Activated CD8-positive, alpha-beta memory T cell treated with anti-CD3 and anti-CD28 coated beads, Interleukin-2, amount 50 U/mL, for 24 hours (primary cell): ENCODE data around the gene MMD2.

ENCODE experiments used
- DNase-seq: peaks from one replicate; pipeline ENCODE4 v3.0.0-alpha.2; 2020; ENCODE audit errors: extremely low read depth

MMD2 gene

GRCh38 chr7:4959306-4959705, 319 bp upstream of the MMD2 start:
- DNase-seq: no peak

- DNase-seq: no peak
Measured at GRCh38 chr7:4957847-4958476, 1.0 kb downstream of the MMD2 start.

- no peak for DNase-seq
Measured at GRCh38 chr7:4951903-4952636, 6.9 kb downstream of the MMD2 start.

DNA sequence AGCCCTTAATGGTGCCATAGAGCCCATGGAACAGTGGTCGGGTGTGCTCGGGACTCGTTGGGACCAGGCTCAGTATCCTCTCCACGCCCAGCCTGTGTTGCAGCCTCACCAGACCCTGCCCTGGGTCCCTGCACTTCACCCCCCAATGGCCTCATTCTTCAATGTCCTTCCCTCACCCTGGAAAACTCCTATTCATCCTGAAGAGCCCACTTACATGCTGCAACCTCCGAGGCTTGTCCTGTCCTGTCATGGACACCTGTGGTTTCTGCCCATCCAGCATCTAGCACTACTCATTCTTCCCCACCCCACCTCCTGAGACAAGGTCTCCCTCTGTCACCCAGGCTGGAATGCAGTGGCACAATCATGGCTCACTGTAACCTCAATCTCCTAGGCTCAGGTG, 7.7 kb downstream of the MMD2 start:
- DNase-seq: no peak

DNA sequence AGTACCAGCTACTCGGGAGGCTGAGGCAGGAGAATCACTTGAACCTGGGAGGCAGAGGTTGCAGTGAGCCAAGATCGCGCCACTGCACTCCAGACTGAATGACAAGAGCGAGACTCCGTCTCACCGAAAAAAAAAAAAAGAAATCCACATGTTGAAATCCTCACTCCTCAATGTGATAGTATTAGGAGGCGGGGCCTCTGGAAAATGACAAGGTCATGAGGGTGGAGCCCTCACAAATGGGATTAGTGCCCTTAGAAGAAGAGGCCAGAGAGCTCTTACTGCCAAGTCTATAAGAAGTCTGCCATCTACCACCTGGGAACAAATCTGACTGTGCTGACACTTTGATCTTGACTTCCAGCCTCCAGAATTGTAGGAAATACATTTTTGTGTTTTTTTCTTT, 10.6 kb downstream of the MMD2 start:
- DNase-seq: no peak

DNA sequence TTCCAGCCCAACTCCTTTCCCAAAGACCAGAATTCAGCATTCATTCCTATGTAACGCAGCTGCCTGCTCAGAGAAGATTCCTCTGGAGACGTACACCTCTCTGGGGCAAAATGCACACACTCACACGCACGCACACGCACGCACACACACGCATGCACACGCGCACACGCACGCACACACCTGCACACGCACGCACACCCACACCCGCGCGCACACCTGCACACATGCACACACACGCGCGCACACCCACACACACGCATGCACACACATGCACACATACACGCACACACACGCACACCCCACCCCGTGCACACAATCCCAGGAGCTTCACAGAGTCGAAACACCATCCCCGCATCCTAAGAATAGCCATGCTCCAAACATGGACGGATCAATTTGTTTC, 13.0 kb downstream of the MMD2 start:
- DNase-seq: no peak

GRCh38 chr7:4944939-4945338, 14.0 kb downstream of the MMD2 start:
- DNase-seq: no peak

- no peak for DNase-seq
Measured at GRCh38 chr7:4943297-4943696, 15.7 kb downstream of the MMD2 start.

DNA sequence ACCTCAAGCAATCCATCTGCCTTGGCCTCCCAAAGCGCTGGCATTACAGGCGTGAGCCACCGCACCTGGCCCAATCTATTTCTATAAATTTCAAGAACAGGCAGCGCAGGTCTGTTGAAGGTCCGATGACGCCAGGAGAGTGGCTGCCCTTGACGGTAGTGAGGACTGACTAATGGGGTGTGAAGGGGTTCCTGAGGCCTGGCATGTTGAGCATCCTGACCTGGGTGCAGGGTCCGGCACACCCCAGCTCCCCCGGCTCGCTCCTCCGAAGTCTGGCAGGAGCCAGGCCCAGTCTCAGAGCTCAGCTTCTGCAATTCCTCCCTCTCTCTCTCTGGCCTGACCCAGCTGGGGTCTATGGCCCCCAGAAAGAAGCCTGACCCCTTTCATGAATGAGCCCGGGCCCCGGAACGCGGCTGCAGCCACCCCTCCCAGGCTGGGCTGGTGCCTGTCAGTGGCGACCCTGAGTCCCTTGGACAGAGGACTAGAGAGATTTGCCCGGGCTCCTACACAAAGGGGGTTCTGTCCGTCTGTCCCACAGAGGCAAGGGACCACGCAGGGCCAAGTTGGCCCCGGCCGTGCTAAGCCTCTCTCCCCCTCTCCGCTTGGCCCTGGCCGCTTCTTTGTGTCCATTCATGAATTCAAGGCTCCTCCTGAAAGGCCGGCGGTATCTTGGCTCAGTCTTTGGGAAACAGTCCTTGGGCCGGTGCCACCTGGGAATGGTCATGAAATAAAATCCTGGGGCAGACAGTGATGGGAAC, 18.8 kb downstream of the MMD2 start:
- no peak for DNase-seq

GRCh38 chr7:4937411-4937810, 21.6 kb downstream of the MMD2 start:
- no peak for DNase-seq

DNA sequence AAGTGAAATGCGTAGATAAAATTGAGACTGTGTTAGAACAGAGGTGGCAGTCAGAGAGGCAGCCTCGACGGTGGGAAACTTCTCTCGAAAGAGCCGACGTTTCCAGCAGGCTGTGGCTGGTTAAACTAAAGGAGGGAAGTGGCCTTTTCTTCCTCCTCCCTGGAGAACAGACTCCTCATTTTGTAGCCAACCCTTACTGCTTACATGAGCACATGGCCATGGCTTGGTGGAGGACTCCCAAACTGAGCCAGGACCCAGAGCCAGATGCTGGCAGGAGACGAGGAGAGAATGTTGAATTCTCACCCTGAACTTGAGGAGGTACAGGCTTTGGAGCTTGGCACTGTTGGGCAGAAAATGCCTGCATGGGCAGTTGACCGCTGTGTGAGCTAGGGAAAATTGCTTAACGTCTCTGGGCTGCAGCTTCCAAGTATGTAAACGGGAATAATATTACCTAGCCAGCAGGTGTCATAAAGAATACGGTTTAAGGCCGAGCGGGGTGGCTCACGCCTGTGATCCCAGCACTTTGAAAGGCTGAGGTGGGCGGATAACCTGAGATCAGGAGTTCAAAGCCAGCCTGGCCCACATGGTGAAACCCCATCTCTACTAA, 24.5 kb downstream of the MMD2 start:
- no peak for DNase-seq

GRCh38 chr7:4931943-4932342, 27.0 kb downstream of the MMD2 start:
- DNase-seq: no peak

DNA sequence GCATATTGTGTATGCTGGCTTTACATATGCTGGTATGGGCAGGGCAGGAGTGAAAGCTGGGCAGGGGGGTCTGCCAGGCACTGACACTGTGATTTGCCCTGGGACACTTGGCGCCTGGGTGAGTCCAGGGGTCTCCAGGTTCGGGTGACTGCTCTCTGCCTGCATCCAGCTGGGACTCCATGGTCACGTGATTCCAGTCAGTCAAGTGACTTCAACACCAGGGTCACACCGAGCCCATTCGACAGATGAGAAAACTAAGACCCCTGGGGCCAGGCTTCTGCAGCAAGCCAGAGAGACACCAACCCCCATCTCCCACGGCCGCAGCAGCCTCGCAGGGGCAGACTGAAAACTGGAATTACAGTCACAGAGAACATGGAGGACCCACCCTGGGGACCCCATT, 30.0 kb downstream of the MMD2 start:
- no peak for DNase-seq

DNA sequence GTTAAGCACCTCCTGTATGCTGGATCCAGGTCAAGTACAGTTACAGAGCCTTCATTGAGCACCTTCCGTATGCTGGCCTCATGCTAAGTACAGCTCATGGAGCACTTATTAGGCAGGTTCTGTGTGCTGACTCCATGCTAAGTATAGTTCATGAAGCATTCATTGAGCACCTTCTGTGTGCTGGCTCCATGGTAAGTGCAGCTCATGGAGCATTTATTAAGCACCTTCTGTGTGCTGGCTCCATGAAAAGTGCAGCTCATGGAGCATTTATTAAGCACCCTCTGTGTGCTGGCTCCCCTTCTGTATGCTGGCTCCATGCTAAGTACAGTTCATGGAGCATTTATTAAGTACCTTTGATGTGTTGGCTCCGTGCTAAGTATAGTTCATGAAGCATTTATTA, 30.5 kb downstream of the MMD2 start:
- DNase-seq: no peak

DNA sequence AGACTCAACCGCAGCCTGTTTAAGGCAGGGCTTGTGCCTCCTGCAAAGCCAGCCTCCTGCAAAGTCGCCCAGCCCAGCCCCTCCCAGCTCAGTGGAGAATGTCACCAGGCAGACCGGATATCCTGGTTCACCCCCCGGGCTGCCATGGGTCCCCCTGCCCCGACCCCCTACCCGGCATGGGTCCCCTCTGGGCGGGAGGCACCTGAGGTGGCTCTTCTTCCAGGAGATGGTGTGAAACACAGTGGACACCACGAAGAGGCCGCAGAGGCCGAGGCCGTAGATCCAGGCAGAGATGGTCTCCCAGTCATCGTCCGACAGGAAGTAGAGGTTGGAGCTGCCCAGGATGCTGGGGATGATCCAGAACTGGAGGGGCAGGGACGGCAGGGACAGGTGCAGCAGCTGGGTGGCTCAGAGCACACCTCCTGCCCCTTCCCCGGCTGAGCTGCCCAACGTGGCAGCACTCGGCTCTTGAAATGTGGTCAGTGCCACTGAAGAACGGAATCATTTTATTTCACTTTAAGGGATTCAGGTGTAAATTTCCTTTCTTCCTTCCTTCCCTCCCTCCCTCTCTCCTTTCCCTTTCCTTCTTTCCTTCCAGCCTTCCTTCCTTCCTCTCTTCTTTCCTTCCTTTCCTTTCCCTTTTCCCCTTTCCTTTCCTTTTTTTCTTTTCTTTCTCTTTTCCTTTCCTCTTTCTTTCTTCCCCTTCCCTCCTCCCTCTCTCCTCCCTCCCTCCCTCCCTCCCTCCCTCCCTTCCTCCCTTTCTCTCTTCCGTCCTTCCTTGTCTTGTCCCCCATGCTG, 38.8 kb downstream of the MMD2 start:
- DNase-seq: no peak

GRCh38 chr7:4916113-4916512, 42.9 kb downstream of the MMD2 start:
- DNase-seq: no peak

DNA sequence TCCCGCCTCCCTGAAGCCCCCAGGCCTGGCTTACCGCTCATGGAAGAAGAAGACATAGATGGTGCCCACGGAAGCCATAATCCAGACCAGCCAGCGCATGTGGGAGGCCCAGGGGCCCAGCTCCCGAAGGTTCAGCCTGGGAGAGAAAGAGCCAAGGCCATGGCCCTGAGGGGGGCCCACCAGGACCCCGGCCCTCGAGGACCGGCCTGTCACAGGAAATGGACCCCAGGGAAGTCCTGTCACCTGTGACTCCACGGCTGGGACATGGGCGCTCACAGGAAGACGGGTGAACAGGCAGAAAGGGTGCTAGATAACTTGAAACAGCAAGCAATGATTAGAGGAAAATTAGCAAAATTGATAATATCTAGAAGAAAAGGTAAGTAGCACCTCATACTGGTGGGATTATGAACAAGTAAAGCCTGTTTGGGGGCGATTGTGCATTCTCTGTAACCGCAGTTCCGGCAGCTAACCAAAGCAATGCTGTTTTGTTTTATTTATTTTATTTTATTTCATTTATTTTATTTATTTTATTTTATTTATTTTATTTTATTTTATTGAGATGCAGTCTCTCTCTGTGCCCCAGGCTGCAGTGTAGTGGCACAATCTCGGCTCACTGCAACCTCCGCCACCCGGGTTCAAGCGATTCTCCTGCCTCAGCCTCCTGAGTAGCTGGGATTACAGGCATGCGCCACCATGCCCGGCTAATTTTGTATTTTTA, 47.7 kb downstream of the MMD2 start:
- no peak for DNase-seq

GRCh38 chr7:4906682-4907081, 52.3 kb downstream of the MMD2 start:
- no peak for DNase-seq

DNA sequence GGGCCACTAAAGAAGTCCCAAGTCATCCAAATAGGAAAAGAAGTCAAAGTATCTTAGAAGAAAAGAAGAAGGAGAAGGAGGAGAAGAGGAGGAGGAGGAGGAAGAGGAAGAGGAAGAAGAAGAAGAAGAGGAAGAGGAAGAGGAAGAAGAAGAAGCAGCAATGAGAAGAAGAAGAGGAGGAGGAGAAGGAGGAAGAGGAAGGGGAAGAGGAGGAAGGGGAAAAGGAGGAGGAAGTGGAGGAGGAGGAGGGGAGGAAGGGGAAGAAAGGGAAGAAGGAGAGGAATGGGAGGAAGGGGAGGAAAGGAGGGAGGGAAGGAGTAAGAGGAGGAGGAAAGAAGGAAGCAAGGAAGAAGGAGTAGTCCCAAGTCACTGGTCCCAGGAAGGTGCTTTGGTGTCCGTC, 53.8 kb downstream of the MMD2 start:
- no peak for DNase-seq

DNA sequence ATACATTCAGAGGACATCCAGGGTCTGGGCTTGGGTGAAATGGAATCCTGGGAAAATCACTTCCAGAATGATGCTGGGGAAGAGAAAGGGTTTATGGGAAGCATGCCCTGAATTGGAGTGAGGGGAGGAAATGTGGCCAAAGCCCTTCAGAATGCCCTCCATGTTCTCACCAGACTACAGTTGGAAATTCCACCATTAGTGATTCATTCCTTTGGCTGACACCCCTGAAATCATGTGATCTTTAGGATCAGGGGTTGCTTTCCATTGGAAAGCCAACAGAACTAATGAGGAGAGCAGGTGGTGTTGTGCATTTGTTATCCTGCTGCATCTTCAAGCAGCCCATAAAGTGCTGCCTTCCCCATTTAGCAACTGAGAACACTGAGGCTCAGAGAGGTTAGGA, 54.6 kb downstream of the MMD2 start:
- no peak for DNase-seq

DNA sequence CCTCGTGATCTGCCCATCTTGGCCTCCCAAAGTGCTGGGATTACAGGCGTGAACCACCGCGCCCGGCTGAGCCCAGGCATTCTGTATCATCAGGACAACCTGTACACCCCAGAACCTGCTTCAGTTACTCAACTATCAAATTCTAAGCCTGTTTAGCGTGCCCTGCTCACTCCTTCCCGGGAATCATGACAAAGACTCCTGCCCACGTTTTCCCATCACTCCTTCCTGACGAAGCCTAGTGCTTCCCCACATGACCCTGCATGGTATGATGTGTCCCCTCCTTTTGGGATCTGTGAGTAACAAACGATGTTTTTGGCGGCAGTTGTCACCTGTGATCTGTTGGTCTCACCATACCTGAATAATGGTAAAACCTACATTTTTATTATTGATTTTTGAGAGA, 63.2 kb downstream of the MMD2 start:
- no peak for DNase-seq
